Astrocyte (in vitro differentiated cells and primary cell): ENCODE measurements around the gene IQCK.

Source experiments
- CTCF ChIP-seq: IDR thresholded peaks from 2 replicates; pipeline ENCODE4 v1.5.1; 2011; ENCODE audit warnings: low read depth, mild to moderate bottlenecking, inconsistent platforms, low read length, moderate library complexity; ENCODE audit not compliant: insufficient read depth
- EZH2 ChIP-seq: IDR thresholded peaks from 2 replicates; pipeline ENCODE4 v1.6.1; 2012; ENCODE audit warnings: mild to moderate bottlenecking, low read length, inconsistent platforms; ENCODE audit not compliant: insufficient read depth

DNA sequence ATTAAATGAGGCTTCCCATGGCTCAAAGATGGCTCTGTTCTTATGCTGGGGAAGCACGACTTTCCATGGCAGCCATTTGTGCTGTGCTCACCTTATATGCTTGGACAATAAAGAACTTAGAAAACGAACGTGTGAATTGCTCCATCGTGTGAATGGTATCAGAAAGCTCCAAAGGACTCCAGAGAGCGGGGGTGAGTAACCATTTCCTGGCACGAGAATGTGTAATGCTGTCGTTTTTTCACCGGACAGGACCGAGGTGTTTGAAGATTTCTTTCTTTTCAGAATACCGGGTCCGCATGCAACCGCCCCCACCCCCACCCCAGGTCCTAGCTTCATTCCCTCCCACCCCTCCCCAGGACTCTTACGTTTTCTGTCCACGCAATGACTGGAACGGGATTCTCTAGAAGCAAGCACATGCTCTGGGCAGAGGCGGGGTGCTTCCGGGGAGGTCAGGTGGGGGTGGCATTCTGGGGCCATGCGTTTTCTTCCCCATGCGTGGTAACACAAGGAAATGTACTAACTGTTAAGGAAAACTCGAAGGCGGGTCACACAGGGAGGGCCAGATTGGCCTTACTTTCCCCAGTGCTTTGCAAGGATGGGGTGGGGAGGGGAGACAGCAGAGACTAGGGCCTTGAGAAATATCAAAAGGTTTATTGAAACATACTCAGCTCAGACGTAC lies 140.4 kb downstream of the IQCK start:
- TF ChIP-seq CTCF (no peak), EZH2 (no peak)
